ENCODE measurements around the gene TCERG1L.
A peak's percentile ranks its signal among the peaks of the same experiment; 100 is the strongest.

Gene TCERG1L

GRCh38 chr10:131078131-131078881 lies 233.2 kb downstream of the TCERG1L start:
- no peak for DNase-seq

GRCh38 chr10:131077724-131078123 lies 233.8 kb downstream of the TCERG1L start:
- no peak for DNase-seq

- no peak for DNase-seq
These were observed 234.5 kb downstream of the TCERG1L start for GRCh38 chr10:131077031-131077430.

DNA sequence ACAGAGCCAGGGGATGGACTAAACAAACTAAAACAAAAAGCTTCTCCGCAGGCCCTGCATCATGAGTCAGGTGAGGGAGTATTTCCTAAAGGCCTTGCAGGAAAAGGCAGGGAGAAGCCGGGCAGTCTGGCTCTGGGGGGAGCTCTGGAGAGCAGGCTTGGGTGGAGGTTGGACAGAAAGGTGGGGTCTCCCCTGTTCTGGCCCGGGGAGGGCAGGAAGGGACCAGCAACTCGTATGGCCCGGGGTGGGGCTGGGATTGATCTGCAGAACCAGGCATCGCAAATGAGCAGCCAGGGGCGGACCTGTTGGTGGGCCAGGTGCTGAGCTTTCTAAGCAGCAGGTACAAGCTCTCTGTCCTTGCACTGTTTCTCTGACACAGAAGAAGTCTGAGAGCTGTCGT lies 235.2 kb downstream of the TCERG1L start:
- no peak for DNase-seq

- DNase-seq, result no peak
These were observed 236.2 kb downstream of the TCERG1L start for GRCh38 chr10:131075218-131075770.

GRCh38 chr10:131074682-131075081 lies 236.8 kb downstream of the TCERG1L start:
- DNase-seq, result no peak

- DNase-seq, result no peak
These were observed 238.0 kb downstream of the TCERG1L start for GRCh38 chr10:131073469-131074035.

- DNase-seq, result no peak
These were observed 238.7 kb downstream of the TCERG1L start for GRCh38 chr10:131072651-131073468.

DNA sequence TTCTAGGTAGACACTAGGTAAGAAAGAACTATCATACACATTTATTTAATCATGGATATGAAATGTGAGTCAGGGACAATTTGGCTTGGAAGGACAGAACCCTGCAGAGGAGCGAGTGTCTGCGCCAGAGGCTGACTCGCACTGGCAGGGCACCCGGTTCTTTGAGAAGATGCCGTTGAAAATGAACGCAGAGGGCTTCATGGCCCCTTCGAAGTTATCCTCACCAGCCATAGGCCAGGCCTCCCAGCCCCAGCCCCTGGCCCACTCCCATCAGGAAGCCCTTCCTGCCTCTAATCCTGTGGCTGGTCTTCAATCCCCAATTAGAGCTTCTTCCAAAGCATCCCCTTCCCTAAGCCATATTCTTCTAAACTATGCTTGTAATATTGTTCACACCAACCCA lies 239.8 kb downstream of the TCERG1L start:
- DNase-seq, result no peak

- DNase-seq, result no peak
These were observed 240.7 kb downstream of the TCERG1L start for GRCh38 chr10:131070856-131071255.

DNA sequence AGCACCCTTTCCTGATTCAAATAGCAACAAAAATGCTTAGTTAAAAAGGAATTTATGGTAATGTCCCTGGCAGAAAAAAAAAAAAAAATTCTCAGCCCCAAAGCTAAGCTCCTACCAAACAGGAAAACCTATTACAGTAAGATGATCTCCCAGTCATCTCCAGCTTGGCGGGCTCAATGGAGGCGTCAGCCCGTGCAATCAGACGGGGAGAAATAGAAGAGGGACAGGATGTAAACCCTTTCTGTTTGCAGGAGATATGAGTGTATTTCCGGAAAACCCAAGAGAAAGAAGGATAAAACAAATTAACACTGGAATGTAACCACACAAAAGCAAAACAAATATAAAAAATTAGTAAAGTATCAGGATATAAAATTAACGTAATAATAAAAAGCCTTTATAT lies 242.8 kb downstream of the TCERG1L start:
- no peak for DNase-seq

- DNase-seq, result no peak
These were observed 243.2 kb downstream of the TCERG1L start for GRCh38 chr10:131068311-131068710.

DNA sequence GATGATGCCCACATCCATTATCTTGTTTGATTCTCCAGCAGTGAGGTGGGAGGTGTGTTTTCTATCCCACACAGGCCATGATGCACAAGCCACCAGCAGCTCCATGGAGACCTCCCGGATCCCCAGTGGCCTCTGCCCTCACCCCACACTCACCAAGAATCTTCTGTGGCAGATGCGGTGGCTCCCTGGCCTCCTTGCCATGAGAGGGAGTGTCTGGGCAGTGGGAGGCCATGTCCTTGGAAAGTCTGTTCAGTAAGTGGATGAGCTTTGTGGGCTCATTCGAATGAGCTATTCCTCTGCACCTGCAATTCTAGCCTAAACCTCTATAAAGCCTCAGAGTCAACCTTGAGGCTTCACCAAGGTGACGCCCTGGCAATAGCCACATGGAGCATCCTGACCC lies 243.8 kb downstream of the TCERG1L start:
- DNase-seq, result no peak

DNA sequence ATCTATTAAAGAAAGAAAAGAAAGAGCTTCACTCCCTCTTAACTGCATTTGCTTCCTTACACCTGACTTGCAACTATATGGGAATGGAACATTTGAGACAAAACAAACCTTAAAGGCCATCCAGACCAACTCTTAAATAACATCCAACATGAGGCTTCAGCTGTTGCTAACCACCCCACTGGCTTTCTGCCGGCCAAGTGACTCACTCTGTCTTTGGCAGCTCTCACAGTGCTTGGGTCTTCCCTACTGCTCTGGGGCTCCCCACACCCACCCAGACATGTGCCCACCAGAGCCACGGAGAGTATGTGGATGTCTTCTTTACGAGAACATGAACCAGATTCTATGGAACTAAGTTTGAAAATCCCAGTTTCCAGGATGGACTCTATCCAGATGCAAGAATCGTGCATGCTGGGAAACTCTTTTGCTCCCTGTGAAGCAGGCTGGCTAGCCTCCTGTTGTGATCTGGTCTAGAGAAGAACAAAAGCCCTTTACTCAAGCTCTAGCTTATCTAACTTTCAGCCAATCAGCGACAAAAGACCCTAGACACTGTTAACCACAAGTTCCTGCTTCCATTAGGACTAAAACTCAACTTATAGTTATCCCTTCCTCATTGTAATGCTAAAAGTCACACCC lies 245.7 kb downstream of the TCERG1L start:
- DNase-seq, result no peak

DNA sequence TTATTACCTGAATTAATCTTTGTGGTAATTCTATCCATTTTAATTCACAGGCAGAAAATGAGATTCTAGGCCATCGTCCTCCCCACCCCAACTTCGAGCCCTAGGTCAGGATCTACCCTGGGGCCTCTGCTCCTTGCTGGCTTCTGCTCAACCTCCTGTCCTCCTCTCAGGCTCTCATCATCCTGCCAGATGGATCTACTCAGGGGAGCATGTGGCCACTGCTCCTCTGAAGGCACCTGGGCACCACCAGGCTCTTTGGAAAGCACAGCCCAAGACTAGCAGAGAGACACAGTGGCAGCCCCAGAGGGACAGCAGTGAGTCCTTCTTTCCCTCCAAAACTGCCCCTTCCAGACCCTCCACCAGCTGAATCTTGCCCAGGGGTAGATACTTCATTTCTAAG lies 248.2 kb downstream of the TCERG1L start:
- DNase-seq, result no peak

- no peak for DNase-seq
These were observed 248.8 kb downstream of the TCERG1L start for GRCh38 chr10:131062621-131063260.

GRCh38 chr10:131061216-131061615 lies 250.3 kb downstream of the TCERG1L start:
- no peak for DNase-seq

GRCh38 chr10:131059881-131060280 lies 251.6 kb downstream of the TCERG1L start:
- DNase-seq, result no peak

GRCh38 chr10:131058799-131059198 lies 252.7 kb downstream of the TCERG1L start:
- DNase-seq, result no peak

- no peak for DNase-seq
These were observed 254.7 kb downstream of the TCERG1L start for GRCh38 chr10:131056781-131057180.

GRCh38 chr10:131056091-131056579 lies 255.4 kb downstream of the TCERG1L start:
- peak; percentile 8 for DNase-seq

DNA sequence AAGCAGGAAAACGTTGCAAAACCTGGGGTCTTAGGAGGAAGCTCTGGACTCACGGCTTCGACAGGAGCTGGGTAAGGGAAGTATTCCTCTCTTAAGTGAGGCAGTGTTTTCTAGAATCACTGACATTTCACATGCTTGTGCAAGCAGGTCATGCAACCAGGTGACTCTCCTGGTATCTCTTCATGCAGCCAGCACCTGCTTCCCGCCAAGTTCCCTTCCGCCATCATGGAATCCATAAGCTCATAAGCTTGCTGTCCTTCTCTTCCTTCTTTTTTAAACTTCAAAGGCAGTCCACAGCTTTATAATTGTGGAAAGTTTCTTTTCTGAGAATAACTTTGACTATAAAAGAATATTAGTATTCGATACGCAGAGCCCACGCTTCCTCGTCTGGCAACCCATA lies 256.1 kb downstream of the TCERG1L start:
- DNase-seq, result no peak
